Fibroblast of mammary gland (primary cell): ENCODE measurements around the gene PRR29.
A peak's percentile ranks its signal among the peaks of the same experiment; 100 is the strongest.
"Not testable (repeated sequence)": the region's sequence is repeated elsewhere in the genome, so short reads cannot be mapped to it uniquely, and the experiment has no call there.

Source experiments
- DNase-seq: peaks from one replicate; pipeline ENCODE4 v3.0.0-alpha.2; 2010; ENCODE audit warnings: low read depth
- H3K4me3 ChIP-seq: 2 replicates; pipeline ENCODE4 v1.5.1; 2011; ENCODE audit warnings: low read depth, mild to moderate bottlenecking, low read length, moderate library complexity; ENCODE audit not compliant: control insufficient read depth
- CTCF ChIP-seq: conservative IDR thresholded peaks from 2 replicates; pipeline ENCODE4 v1.5.1; 2011; ENCODE audit warnings: low read depth, low read length, inconsistent platforms; ENCODE audit not compliant: control insufficient read depth, insufficient read depth

PRR29 gene

DNA sequence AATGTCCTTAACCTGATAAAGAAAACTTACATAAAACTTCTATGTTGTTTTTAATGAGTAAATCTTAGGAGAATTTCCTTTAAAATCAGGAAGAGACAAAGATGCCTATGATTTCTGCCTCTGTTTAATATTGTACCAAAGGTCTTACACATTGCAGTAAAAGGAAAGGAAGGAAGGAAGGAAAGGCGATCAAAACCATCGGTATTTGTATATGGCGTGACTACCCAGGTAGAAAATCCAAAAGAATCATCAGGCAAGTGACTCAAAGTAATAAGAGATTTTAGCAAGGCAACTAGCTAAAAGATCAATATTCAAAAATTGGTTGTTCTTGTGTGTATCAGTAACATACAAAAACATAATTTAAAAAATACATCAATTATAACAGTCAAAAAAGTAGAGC lies 18.8 kb downstream of the PRR29 start:
- H3K4me3 ChIP-seq: no peak overlapping the region
- DNase-seq: no peak
- TF ChIP-seq CTCF: no peak

GRCh38 chr17:64017381-64017980 lies 19.3 kb downstream of the PRR29 start:
- no peak for DNase-seq
- H3K4me3 ChIP-seq: no peak overlapping the region
- TF ChIP-seq CTCF: peak; percentile 33

DNA sequence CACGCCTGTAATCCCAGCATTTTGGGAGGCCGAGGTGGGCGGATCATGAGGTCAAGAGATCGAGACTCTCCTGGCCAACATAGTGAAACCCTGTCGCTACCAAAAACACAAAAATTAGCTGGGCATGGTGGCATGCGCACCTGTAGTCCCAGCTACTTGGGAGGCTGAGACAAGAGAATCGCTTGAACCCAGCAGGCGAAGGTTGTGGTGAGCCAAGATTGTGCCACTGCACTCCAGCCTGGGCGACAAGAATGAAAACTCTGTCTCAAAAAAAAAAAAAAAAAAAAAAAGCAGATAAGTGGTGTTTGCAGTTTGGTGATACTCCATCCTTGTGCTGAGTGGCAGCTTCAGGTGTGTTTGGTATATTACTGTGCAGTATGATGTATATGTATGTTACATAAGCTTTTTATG lies 21.4 kb downstream of the PRR29 start:
- not testable (repeated sequence) for H3K4me3 ChIP-seq, DNase-seq

DNA sequence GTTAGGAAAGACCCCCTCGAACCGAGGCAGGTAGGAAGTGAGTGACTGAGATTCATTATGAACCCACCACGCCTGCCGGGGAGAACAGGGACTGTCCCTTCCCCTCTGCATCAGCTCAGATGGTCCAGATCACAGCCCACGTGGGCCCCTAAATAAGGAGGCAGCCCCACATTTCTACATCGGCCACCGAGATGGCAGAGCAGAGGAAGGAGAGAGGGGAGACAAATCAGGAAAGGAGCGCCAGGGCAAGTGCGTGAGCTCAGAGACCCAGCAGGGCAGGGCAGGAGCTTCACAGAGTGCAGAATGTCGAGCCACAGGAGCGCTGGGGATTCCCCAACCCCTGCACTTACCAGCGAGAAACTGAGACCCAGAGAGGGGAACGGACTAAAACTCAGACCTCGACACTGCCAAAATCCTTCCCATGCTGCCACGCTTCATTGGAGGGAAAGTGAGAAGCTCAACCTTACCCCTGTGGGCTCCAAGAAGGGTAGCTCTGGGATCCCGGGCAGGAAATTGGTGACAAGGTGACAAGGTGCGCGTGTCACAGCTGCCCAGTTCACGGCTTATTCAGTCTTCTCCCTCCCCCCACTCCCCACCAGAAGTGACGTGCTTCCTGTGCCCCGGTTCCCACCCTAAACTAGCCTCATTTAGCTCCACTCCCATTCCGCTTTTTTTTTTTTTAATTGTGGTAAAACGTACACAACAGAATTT lies 22.1 kb downstream of the PRR29 start, which contains the start of gene ICAM2:
Gene ICAM2 (minus strand): TSS at position 578 of the 711 bp plus-strand sequence. CDS start 13,942 bp downstream, outside the sequence.
- DNase-seq: no peak
- H3K4me3 ChIP-seq: no peak within 1 kb of the TSS
- TF ChIP-seq CTCF: no peak

- DNase-seq: no peak
- TF ChIP-seq CTCF: no peak
These were observed 24.5 kb downstream of the PRR29 start for GRCh38 chr17:64022611-64023063.

GRCh38 chr17:64024215-64024654 lies 26.1 kb downstream of the PRR29 start:
- TF ChIP-seq CTCF: no peak
- H3K4me3 ChIP-seq: no peak overlapping the region
- DNase-seq: no peak

More at GRCh38 chr17:64022611-64023063, 24.5 kb downstream of the PRR29 start:
- no peak overlapping the region for H3K4me3 ChIP-seq
